GM12891 (cell line): ENCODE measurements around the gene STX5.

Experiments used
- POLR2A ChIP-seq: IDR thresholded peaks from 2 replicates; pipeline ENCODE4 v1.6.1; 2011; ENCODE audit warnings: low read depth, low read length, control low read depth
- TAF1 ChIP-seq: IDR thresholded peaks from 2 replicates; pipeline ENCODE4 v1.6.1; 2011; ENCODE audit warnings: low read depth, low read length, control low read depth

- TF ChIP-seq POLR2A (no peak), TAF1 (no peak)
Observed at GRCh38 chr11:62801071-62801470, 30.8 kb downstream of the STX5 start.
